GM18498 (cell line): ENCODE data around the gene POU2AF1.

ENCODE experiments used
- ATAC-seq: cut with Tn5 transposase; IDR thresholded peaks from one replicate; pipeline ENCODE4 v1.9.1; 2021; ENCODE audit warnings: mild to moderate bottlenecking, moderate library complexity; ENCODE audit not compliant: unreplicated experiment

POU2AF1 gene

GRCh38 chr11:111378861-111379601 lies at the start of gene POU2AF1:
Gene POU2AF1, minus strand, starts transcription at chr11:111379275. Its CDS starts 98 bp downstream, at chr11:111379177.
- ATAC-seq: peak; percentile 74

GRCh38 chr11:111428113-111428876 lies 49.2 kb upstream of the POU2AF1 start:
- no peak for ATAC-seq

- no peak for ATAC-seq
Observed at GRCh38 chr11:111427471-111427912, 48.4 kb upstream of the POU2AF1 start.

- no peak for ATAC-seq
Observed at GRCh38 chr11:111426617-111427016, 47.5 kb upstream of the POU2AF1 start.

GRCh38 chr11:111423250-111423615 lies 44.2 kb upstream of the POU2AF1 start:
- ATAC-seq: peak; percentile 17

- peak; percentile 82 for ATAC-seq
Observed at GRCh38 chr11:111422494-111423249, 43.6 kb upstream of the POU2AF1 start.

GRCh38 chr11:111421251-111421650 lies 42.2 kb upstream of the POU2AF1 start:
- ATAC-seq: no peak

- no peak for ATAC-seq
Observed at GRCh38 chr11:111419641-111420327, 40.7 kb upstream of the POU2AF1 start.

- no peak for ATAC-seq
Observed at GRCh38 chr11:111419181-111419580, 40.1 kb upstream of the POU2AF1 start.

- ATAC-seq: no peak
Observed at GRCh38 chr11:111418436-111418787, 39.3 kb upstream of the POU2AF1 start.

- ATAC-seq: peak; percentile 28
Observed at GRCh38 chr11:111417766-111418435, 38.8 kb upstream of the POU2AF1 start.

GRCh38 chr11:111417011-111417765 lies 38.1 kb upstream of the POU2AF1 start:
- ATAC-seq: peak; percentile 73

- peak; percentile 0 for ATAC-seq
Observed at GRCh38 chr11:111416231-111416960, 37.3 kb upstream of the POU2AF1 start.

GRCh38 chr11:111414936-111415335 lies 35.9 kb upstream of the POU2AF1 start:
- no peak for ATAC-seq

GRCh38 chr11:111414267-111414931 lies 35.3 kb upstream of the POU2AF1 start:
- ATAC-seq: peak; percentile 29

- no peak for ATAC-seq
Observed at GRCh38 chr11:111413849-111414248, 34.8 kb upstream of the POU2AF1 start.

GRCh38 chr11:111412293-111412692 lies 33.2 kb upstream of the POU2AF1 start:
- ATAC-seq: no peak

- no peak for ATAC-seq
Observed at GRCh38 chr11:111411456-111411855, 32.4 kb upstream of the POU2AF1 start.
